SK-N-SH treated with all-trans-retinoic acid at 6 μM for 48 hours (cell line): ENCODE results near the gene KLHDC4.

ENCODE experiments used
- ATAC-seq: fragments of 200-7000 bp; cut with Tn5 transposase; 3 replicates; pipeline ENCODE4 v1.9.1; 2020; ENCODE audit warnings: mild to moderate bottlenecking, moderate library complexity
- BACH2 ChIP-seq: fragments of 250-450 bp; sonication (Bioruptor Pico); IDR thresholded peaks from 2 replicates; pipeline ENCODE4 v1.9.0; 2021; ENCODE audit warnings: mild to moderate bottlenecking, borderline replicate concordance
- CSDC2 ChIP-seq: fragments of 250-450 bp; sonication (Bioruptor Pico); IDR thresholded peaks from 2 replicates; pipeline ENCODE4 v1.5.0; 2020; ENCODE audit warnings: mild to moderate bottlenecking, moderate library complexity
- CSRNP3 ChIP-seq: fragments of 250-450 bp; sonication (Bioruptor Pico); IDR thresholded peaks from 2 replicates; pipeline ENCODE4 v1.5.1; 2021; ENCODE audit warnings: mild to moderate bottlenecking, moderate library complexity
- ESRRG ChIP-seq: fragments of 250-450 bp; sonication (Bioruptor Pico); IDR thresholded peaks from 2 replicates; pipeline ENCODE4 v1.6.1; 2021; ENCODE audit warnings: mild to moderate bottlenecking
- GLIS3 ChIP-seq: fragments of 250-450 bp; sonication (Bioruptor Pico); IDR thresholded peaks from 2 replicates; pipeline ENCODE4 v1.5.0; 2020; ENCODE audit warnings: mild to moderate bottlenecking, moderate library complexity
- ISL1 ChIP-seq: fragments of 250-450 bp; sonication (Bioruptor Pico); IDR thresholded peaks from 2 replicates; pipeline ENCODE4 v2.1.2; 2022; ENCODE audit warnings: mild to moderate bottlenecking, moderate library complexity
- OSR1 ChIP-seq: fragments of 250-450 bp; sonication (Bioruptor Pico); IDR thresholded peaks from 2 replicates; pipeline ENCODE4 v1.8.0; 2022; ENCODE audit warnings: moderate library complexity, mild to moderate bottlenecking, inconsistent platforms
- PATZ1 ChIP-seq: fragments of 250-450 bp; sonication (Bioruptor Pico); IDR thresholded peaks from 2 replicates; pipeline ENCODE4 v1.8.0; 2020; ENCODE audit warnings: mild to moderate bottlenecking, moderate library complexity, borderline replicate concordance
- PPARA ChIP-seq: fragments of 250-450 bp; sonication (Bioruptor Pico); IDR thresholded peaks from 2 replicates; pipeline ENCODE4 v1.5.0; 2020; ENCODE audit warnings: mild to moderate bottlenecking, borderline replicate concordance
- RARB ChIP-seq: fragments of 250-450 bp; sonication (Bioruptor Pico); IDR thresholded peaks from 2 replicates; pipeline ENCODE4 v1.8.0; 2021; ENCODE audit warnings: mild to moderate bottlenecking, moderate library complexity
- SNAI2 ChIP-seq: fragments of 250-450 bp; sonication (Bioruptor Pico); IDR thresholded peaks from 2 replicates; pipeline ENCODE4 v1.5.0; 2020; ENCODE audit warnings: mild to moderate bottlenecking, moderate library complexity
- TCF4 ChIP-seq: fragments of 250-450 bp; sonication (Bioruptor Pico); IDR thresholded peaks from 2 replicates; pipeline ENCODE4 v1.8.0; 2021; ENCODE audit warnings: mild to moderate bottlenecking, moderate library complexity, borderline replicate concordance
- TOX ChIP-seq: fragments of 250-450 bp; sonication (Bioruptor Pico); IDR thresholded peaks from 2 replicates; pipeline ENCODE4 v1.8.0; 2021; ENCODE audit warnings: mild to moderate bottlenecking, moderate library complexity, borderline replicate concordance
- TSHZ2 ChIP-seq: fragments of 250-450 bp; sonication (Bioruptor Pico); IDR thresholded peaks from 2 replicates; pipeline ENCODE4 v1.5.0; 2020; ENCODE audit warnings: mild to moderate bottlenecking, moderate library complexity
- ZC3H10 ChIP-seq: fragments of 250-450 bp; sonication (Bioruptor Pico); IDR thresholded peaks from 2 replicates; pipeline ENCODE4 v1.5.1; 2021; ENCODE audit warnings: mild to moderate bottlenecking, moderate library complexity
- ZFP3 ChIP-seq: fragments of 250-450 bp; sonication (Bioruptor Pico); IDR thresholded peaks from 2 replicates; pipeline ENCODE4 v1.5.0; 2020; ENCODE audit warnings: mild to moderate bottlenecking, moderate library complexity
- ZFP30 ChIP-seq: fragments of 450-650 bp; formaldehyde crosslinking; IDR thresholded peaks from 2 replicates; pipeline ENCODE4 v1.5.0; 2022; ENCODE audit warnings: mild to moderate bottlenecking, moderate library complexity
- ZNF565 ChIP-seq: fragments of 450-650 bp; formaldehyde crosslinking; conservative IDR thresholded peaks from 2 replicates; pipeline ENCODE4 v1.5.0; 2020; ENCODE audit warnings: low read depth, mild to moderate bottlenecking, moderate library complexity
- ZNF70 ChIP-seq: fragments of 450-650 bp; formaldehyde crosslinking; IDR thresholded peaks from 2 replicates; pipeline ENCODE4 v1.5.0; 2020; ENCODE audit warnings: mild to moderate bottlenecking, moderate library complexity
- ZNF8 ChIP-seq: fragments of 450-650 bp; formaldehyde crosslinking; IDR thresholded peaks from 2 replicates; pipeline ENCODE4 v1.5.0; 2020; ENCODE audit warnings: mild to moderate bottlenecking, moderate library complexity

Gene KLHDC4

GRCh38 chr16:87708881-87709638 lies 56.7 kb downstream of the KLHDC4 start:
- no peak for ATAC-seq
- TF ChIP-seq CSRNP3 (CRISPR knock-in tag) (no peak), ISL1 (no peak)

- ATAC-seq = no peak
- TF ChIP-seq ZFP30 (CRISPR knock-in tag) (no peak), PPARA (CRISPR knock-in tag) (no peak), GLIS3 (CRISPR knock-in tag) (no peak)
These were observed 57.8 kb downstream of the KLHDC4 start for GRCh38 chr16:87707714-87708580.

GRCh38 chr16:87707097-87707496 lies 58.7 kb downstream of the KLHDC4 start:
- no peak for ATAC-seq
- TF ChIP-seq CSDC2 (CRISPR knock-in tag) (no peak), PATZ1 (no peak), TCF4 (CRISPR knock-in tag) (no peak), ESRRG (CRISPR knock-in tag) (no peak), TSHZ2 (CRISPR knock-in tag) (no peak), ZFP30 (CRISPR knock-in tag) (no peak), OSR1 (CRISPR knock-in tag) (no peak), BACH2 (CRISPR knock-in tag) (no peak), ZC3H10 (CRISPR knock-in tag) (no peak), ZFP3 (no peak), PPARA (CRISPR knock-in tag) (no peak), GLIS3 (CRISPR knock-in tag) (no peak), RARB (CRISPR knock-in tag) (no peak), ZNF70 (no peak), CSRNP3 (CRISPR knock-in tag) (no peak), TOX (CRISPR knock-in tag) (no peak), SNAI2 (no peak), ISL1 (no peak), ZNF565 (CRISPR knock-in tag) (no peak), ZNF8 (no peak)
